ENCODE data around the gene MPO. TPM values are rescaled to one million over a fixed set of nuclear protein-coding genes. Genes with fewer than 3 reads are reported as not detected.

MPO gene
- total and polyA plus RNA-seq, 9 donors: 0.02 to 0.67 (median 0.11) TPM; not detected in 4

DNA sequence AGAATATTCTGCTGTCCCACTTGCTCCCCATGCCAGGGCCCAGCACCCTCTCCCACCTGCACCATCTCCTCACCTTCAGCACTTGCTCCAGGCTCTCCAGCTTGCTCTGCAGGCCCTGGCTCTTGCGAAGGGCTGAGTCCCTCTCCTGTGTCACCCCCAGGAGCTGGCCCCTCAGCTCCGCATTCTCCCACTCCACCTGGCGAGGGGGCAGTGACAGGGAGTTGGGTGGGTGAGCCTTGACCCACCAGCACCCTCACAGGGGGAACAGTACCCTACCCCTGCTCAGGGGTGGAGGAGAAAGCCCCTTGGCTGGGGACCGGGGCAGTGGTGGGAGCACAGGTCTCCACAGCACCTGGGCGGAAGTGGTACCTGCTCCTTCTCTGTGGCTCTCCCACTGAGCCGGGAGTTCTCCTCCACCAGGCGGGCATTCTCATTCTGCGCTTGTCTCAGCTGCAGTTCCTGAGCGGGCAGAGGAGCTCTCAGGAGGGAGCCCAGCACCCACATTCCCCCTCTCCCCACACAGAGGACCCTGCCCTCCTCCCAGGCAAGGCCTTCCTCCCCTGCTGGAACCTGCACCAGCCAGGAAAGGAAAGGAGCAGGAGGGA is 41.9 kb upstream of the MPO start:
- intact Hi-C loops (cut with DNase I): no loop called here
- no peak overlapping the region for H3K4me3 ChIP-seq
- TF ChIP-seq, protein P1, sequence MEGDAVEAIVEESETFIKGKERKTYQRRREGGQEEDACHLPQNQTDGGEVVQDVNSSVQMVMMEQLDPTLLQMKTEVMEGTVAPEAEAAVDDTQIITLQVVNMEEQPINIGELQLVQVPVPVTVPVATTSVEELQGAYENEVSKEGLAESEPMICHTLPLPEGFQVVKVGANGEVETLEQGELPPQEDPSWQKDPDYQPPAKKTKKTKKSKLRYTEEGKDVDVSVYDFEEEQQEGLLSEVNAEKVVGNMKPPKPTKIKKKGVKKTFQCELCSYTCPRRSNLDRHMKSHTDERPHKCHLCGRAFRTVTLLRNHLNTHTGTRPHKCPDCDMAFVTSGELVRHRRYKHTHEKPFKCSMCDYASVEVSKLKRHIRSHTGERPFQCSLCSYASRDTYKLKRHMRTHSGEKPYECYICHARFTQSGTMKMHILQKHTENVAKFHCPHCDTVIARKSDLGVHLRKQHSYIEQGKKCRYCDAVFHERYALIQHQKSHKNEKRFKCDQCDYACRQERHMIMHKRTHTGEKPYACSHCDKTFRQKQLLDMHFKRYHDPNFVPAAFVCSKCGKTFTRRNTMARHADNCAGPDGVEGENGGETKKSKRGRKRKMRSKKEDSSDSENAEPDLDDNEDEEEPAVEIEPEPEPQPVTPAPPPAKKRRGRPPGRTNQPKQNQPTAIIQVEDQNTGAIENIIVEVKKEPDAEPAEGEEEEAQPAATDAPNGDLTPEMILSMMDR (IDR thresholded peaks at IDR 0.05): no peak
- TF ChIP-seq EP300 (IDR thresholded peaks at IDR 0.05) (no peak), POLR2A (IDR thresholded peaks at IDR 0.05) (no peak)
- H3K9me3 ChIP-seq: no peaks in the 10 kb centered on the region
- H3K36me3 ChIP-seq: no peaks in the 10 kb centered on the region
- H3K27ac ChIP-seq: no peak overlapping the region
- 95 to 96% (median 96%) methylated on average over 9 of the region's 9 CpGs for WGBS, 3 donors
- DNase-seq: no peak
- no peaks in the 10 kb centered on the region for H3K27me3 ChIP-seq
- H3K4me1 ChIP-seq (ENCODE audit: insufficient read depth): peaks cover 8% of the 10 kb centered on the region

DNA sequence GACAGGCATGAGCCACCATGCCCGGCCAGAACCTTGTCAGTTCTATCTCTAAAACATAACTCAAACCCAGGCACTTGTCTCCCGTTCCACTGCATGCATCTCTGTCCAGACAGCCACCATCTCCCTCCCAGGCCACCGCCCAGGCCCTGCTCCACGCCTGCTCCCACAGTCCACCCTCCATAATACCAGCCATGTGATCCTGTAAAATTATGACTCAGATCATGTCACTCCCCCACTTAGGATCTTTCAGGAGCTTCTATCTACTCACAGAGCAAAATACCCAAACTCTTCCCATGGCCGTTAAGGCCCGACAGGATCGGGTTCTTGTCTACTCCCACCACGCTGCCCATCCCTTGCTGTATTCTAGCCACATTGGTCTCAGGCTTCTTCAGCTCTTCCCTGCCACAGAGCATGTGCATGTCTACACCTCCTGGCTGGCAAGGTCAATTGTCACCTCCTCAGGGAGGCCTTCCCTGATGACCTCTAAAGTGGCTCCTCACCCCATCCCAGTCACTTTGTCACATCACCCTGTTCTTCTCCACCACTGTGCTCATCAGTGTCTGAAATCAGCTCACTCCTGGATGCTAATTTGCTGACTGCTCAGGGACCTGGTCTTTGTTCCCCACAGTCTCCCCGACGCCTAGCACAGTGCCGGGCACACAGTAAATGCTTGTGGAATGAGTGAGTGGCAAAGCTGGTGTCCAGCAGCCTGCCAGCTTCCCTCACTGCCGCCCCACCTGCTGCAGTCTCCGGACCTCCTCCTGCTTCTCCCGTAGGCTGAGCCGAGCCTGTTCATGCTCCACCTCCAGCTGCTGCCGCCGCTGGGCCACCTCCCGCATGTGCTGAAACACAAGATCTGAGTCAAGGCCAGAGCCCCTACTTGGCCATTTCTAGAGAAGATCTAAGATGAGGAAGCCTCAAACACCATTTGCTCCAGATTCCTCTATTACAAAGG is 41.1 kb upstream of the MPO start:
- Histone ChIP-seq H3K27ac (no peak overlapping the region), H3K4me1 (ENCODE audit: insufficient read depth) (peaks cover 8% of the 10 kb centered on the region), H3K36me3 (no peaks in the 10 kb centered on the region), H3K27me3 (no peaks in the 10 kb centered on the region), H3K4me3 (no peak overlapping the region), H3K9me3 (no peaks in the 10 kb centered on the region)
- DNase-seq: peak in 1 of 5 donors; percentile 31
- intact Hi-C loops (cut with DNase I): no loop called here
- 77 to 86% (median 81%) methylated on average over 18 of the region's 18 CpGs for WGBS, 3 donors
- TF ChIP-seq POLR2A (IDR thresholded peaks at IDR 0.05) (no peak), EP300 (IDR thresholded peaks at IDR 0.05) (no peak)
- TF ChIP-seq, protein P1 (IDR thresholded peaks at IDR 0.05): no peak

DNA sequence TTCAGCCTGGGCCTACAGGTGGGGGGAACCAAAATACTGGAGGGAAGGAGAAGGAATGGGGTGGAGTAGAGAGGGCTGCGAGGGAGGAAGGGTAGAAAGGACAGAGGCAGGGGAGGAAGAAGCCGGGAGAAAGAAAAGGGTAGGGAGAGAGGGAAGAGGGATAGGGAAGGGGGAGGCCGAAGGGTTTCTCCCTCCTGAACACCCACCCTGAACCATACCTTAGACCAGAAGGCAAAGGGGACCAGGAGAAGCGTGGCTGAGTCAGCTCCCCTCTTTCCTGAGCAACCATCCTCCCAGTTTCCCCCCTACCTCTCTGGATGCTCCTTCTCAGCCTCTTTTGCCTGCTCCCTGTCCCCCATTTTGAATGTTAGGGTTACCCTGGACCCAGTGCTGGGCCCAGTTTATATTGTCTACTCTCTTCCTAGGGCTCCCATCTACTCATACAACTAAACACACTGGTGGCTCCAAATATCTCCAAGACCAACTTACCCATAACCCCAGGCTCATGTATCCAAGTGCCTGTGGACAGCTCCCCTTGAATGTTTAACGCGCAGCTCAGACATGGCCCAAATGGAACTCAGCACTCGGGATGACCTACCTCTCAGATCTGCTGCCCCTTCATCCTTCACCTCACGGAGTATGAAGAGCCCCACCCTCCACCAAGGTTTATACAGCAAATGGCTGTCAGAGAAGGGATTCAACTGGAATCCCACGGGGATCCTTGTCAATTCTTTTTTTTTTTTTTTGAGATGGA is 40.0 kb upstream of the MPO start:
- no peak overlapping the region for H3K27ac ChIP-seq
- H3K27me3 ChIP-seq: no peaks in the 10 kb centered on the region
- H3K36me3 ChIP-seq: no peaks in the 10 kb centered on the region
- DNase-seq: peak in 2 of 5 donors; percentile 4 to 9
- no peak overlapping the region for H3K4me3 ChIP-seq
- intact Hi-C loops (cut with DNase I): no loop called here
- no peak for TF ChIP-seq POLR2A (IDR thresholded peaks at IDR 0.05)
- TF ChIP-seq, protein P1 (IDR thresholded peaks at IDR 0.05): no peak
- WGBS, 3 donors: 88 to 89% (median 89%) methylated on average over 9 of the region's 9 CpGs
- no peaks in the 10 kb centered on the region for H3K9me3 ChIP-seq
- H3K4me1 ChIP-seq (ENCODE audit: insufficient read depth): peaks cover 8% of the 10 kb centered on the region

DNA sequence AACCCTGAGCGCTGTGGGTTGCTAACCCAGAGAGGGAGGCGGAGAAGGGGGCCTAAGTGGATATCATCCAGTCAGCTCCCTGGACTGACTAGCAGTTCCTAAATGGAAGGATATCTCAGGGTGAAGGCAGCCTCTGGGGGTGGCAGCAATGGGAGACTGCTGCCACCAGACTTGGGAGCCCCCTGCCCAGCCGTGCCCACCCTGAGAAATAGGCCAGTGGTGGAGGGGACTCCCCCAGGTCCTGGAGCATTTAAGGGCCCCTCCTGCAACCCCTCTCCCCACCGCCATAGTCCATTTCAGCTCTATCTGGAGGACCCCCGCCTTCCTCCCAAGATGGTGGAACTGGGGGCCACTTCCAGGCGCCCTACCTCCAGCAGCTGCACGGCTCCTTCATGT is 39.4 kb upstream of the MPO start:
- TF ChIP-seq, protein P1 (IDR thresholded peaks at IDR 0.05): no peak
- no peak for TF ChIP-seq POLR2A (IDR thresholded peaks at IDR 0.05)
- no peak for TF ChIP-seq EP300 (IDR thresholded peaks at IDR 0.05)
- no peaks in the 10 kb centered on the region for H3K9me3 ChIP-seq
- H3K27ac ChIP-seq: no peak overlapping the region
- no peak overlapping the region for H3K4me3 ChIP-seq
- 87 to 96% (median 94%) methylated on average over 7 of the region's 7 CpGs for WGBS, 3 donors
- H3K36me3 ChIP-seq: no peaks in the 10 kb centered on the region
- peaks cover 6% of the 10 kb centered on the region for H3K4me1 ChIP-seq (ENCODE audit: insufficient read depth)
- intact Hi-C loops (cut with DNase I): no loop called here
- no peaks in the 10 kb centered on the region for H3K27me3 ChIP-seq
- peak in 1 of 5 donors; percentile 13 for DNase-seq

All from ovary (tissue), 9 donors.